ENCODE data around the gene IGLL1. TPM values are rescaled to one million over a fixed set of nuclear protein-coding genes. Genes with fewer than 3 reads are reported as not detected.

IGLL1 gene
- polyA plus RNA-seq, 3 donors, result 0.28 to 1.9 (median 0.88) TPM

Other genes with a start within 250 kb of the IGLL1 start
- gene DRICH1, start 52.0 kb upstream of the IGLL1 start, polyA plus RNA-seq (ENCODE audit: insufficient read length in 3 of 3), result 1 to 10 TPM; 1.9 to 3.3 (median 2.9) TPM
- gene RGL4, start 110.7 kb upstream of the IGLL1 start, polyA plus RNA-seq (ENCODE audit: insufficient read length in 3 of 3), result 1 to 10 TPM; 2.3 to 6.7 (median 2.8) TPM
- gene ZNF70, start 170.8 kb upstream of the IGLL1 start, polyA plus RNA-seq (ENCODE audit: insufficient read length in 3 of 3), result 1 to 10 TPM; 5.9 to 7.6 (median 5.9) TPM
- 1 to 10 TPM in 1 of 3 donors, under 1 TPM in 2; 0.50 to 1.2 (median 0.96) TPM for gene VPREB3, start 174.1 kb upstream of the IGLL1 start, polyA plus RNA-seq (ENCODE audit: insufficient read length in 3 of 3)
- 1 to 10 TPM; 2.4 to 3.5 (median 3.2) TPM for gene C22orf15, start 182.7 kb upstream of the IGLL1 start, polyA plus RNA-seq (ENCODE audit: insufficient read length in 3 of 3)
- gene CHCHD10, start 187.7 kb upstream of the IGLL1 start, polyA plus RNA-seq (ENCODE audit: insufficient read length in 3 of 3), result 100 to 1,000 TPM in 1 of 3 donors, 10 to 100 TPM in 2; 62.2 to 122 (median 98.4) TPM
- gene MMP11, start 192.6 kb upstream of the IGLL1 start, polyA plus RNA-seq (ENCODE audit: insufficient read length in 3 of 3), result 10 to 100 TPM; 16.8 to 21.6 (median 20.2) TPM
- gene SMARCB1, start 206.7 kb upstream of the IGLL1 start, polyA plus RNA-seq (ENCODE audit: insufficient read length in 3 of 3), result 100 to 1,000 TPM; 158 to 212 (median 202) TPM

Measured in renal cortex interstitium (tissue), 3 donors.